Measurements from ENCODE around the gene LHFPL2.
"Not testable (repeated sequence)": the region's sequence is repeated elsewhere in the genome, so short reads cannot be mapped to it uniquely, and the experiment has no call there.

The LHFPL2 gene

GRCh38 chr5:78675956-78676730 is 27.6 kb upstream of the LHFPL2 start:
- Mint-ChIP-seq H3K36me3 (ENCODE audit: insufficient read depth) (no peaks in the 10 kb centered on the region), H3K4me3 (no peak overlapping the region), H3K4me1 (ENCODE audit: low read depth in 2 of 2) (no peaks in the 10 kb centered on the region), H3K27ac (no peak overlapping the region), H3K9me3 (no peaks in the 10 kb centered on the region), H3K27me3 (peaks cover 19 to 32% of the 10 kb centered on the region in 2 donors)
- no peak for DNase-seq
- no peak for ATAC-seq (replicated peaks)

GRCh38 chr5:78673827-78674226 is 25.3 kb upstream of the LHFPL2 start:
- not testable (repeated sequence) for H3K36me3 Mint-ChIP-seq (ENCODE audit: insufficient read depth); H3K4me1 Mint-ChIP-seq (ENCODE audit: low read depth in 2 of 2); ATAC-seq (replicated peaks); DNase-seq; H3K27ac Mint-ChIP-seq; H3K9me3 Mint-ChIP-seq; H3K4me3 Mint-ChIP-seq
- peaks cover 25 to 27% of the 10 kb centered on the region in 2 donors for H3K27me3 Mint-ChIP-seq

GRCh38 chr5:78672154-78672553 is 23.6 kb upstream of the LHFPL2 start:
- DNase-seq (no peak), ATAC-seq (replicated peaks) (no peak)
- Mint-ChIP-seq H3K27me3 (peaks cover 24 to 25% of the 10 kb centered on the region in 2 donors), H3K4me3 (no peak overlapping the region), H3K27ac (no peak overlapping the region), H3K9me3 (no peaks in the 10 kb centered on the region), H3K4me1 (ENCODE audit: low read depth in 2 of 2) (no peaks in the 10 kb centered on the region), H3K36me3 (ENCODE audit: insufficient read depth) (no peaks in the 10 kb centered on the region)

GRCh38 chr5:78671609-78672008 is 23.0 kb upstream of the LHFPL2 start:
- Mint-ChIP-seq H3K36me3 (ENCODE audit: insufficient read depth) (no peaks in the 10 kb centered on the region), H3K4me1 (ENCODE audit: low read depth in 2 of 2) (no peaks in the 10 kb centered on the region), H3K27me3 (peaks cover 27 to 28% of the 10 kb centered on the region in 2 donors), H3K4me3 (no peak overlapping the region), H3K9me3 (peaks cover 0 to 1% of the 10 kb centered on the region in 2 donors), H3K27ac (no peak overlapping the region)
- ATAC-seq (replicated peaks) (no peak), DNase-seq (no peak)

- ATAC-seq (replicated peaks) (no peak), DNase-seq (no peak)
- H3K9me3 Mint-ChIP-seq = peaks cover 0 to 2% of the 10 kb centered on the region in 2 donors
- H3K4me1 Mint-ChIP-seq (ENCODE audit: low read depth in 2 of 2) = no peaks in the 10 kb centered on the region
- no peaks in the 10 kb centered on the region for H3K36me3 Mint-ChIP-seq (ENCODE audit: insufficient read depth)
- no peak overlapping the region for H3K27ac Mint-ChIP-seq
- no peak overlapping the region for H3K4me3 Mint-ChIP-seq
- peaks cover 33 to 36% of the 10 kb centered on the region in 2 donors for H3K27me3 Mint-ChIP-seq
These were observed 22.2 kb upstream of the LHFPL2 start for GRCh38 chr5:78670701-78671269.

GRCh38 chr5:78669331-78669730 is 20.8 kb upstream of the LHFPL2 start:
- Mint-ChIP-seq H3K27me3 (peaks cover 27 to 30% of the 10 kb centered on the region in 2 donors), H3K27ac (no peak overlapping the region), H3K9me3 (peaks cover 0 to 2% of the 10 kb centered on the region in 2 donors), H3K36me3 (ENCODE audit: insufficient read depth) (no peaks in the 10 kb centered on the region), H3K4me3 (no peak overlapping the region), H3K4me1 (ENCODE audit: low read depth in 2 of 2) (no peaks in the 10 kb centered on the region)
- no peak for ATAC-seq (replicated peaks)
- no peak for DNase-seq

GRCh38 chr5:78667461-78668103 is 19.0 kb upstream of the LHFPL2 start:
- H3K4me3 Mint-ChIP-seq = no peak overlapping the region
- H3K27ac Mint-ChIP-seq = no peak overlapping the region
- H3K9me3 Mint-ChIP-seq = peaks cover 0 to 2% of the 10 kb centered on the region in 2 donors
- H3K4me1 Mint-ChIP-seq (ENCODE audit: low read depth in 2 of 2) = no peaks in the 10 kb centered on the region
- H3K27me3 Mint-ChIP-seq = peaks cover 14 to 20% of the 10 kb centered on the region in 2 donors
- H3K36me3 Mint-ChIP-seq (ENCODE audit: insufficient read depth) = no peaks in the 10 kb centered on the region
- no peak for DNase-seq
- ATAC-seq (replicated peaks) = no peak

GRCh38 chr5:78666975-78667374 is 18.4 kb upstream of the LHFPL2 start:
- not testable (repeated sequence) for ATAC-seq (replicated peaks); H3K4me1 Mint-ChIP-seq (ENCODE audit: low read depth in 2 of 2); H3K36me3 Mint-ChIP-seq (ENCODE audit: insufficient read depth); DNase-seq; H3K27ac Mint-ChIP-seq; H3K4me3 Mint-ChIP-seq; H3K9me3 Mint-ChIP-seq
- H3K27me3 Mint-ChIP-seq = peaks cover 20% of the 10 kb centered on the region in 2 donors

- Mint-ChIP-seq H3K27me3 (peaks cover 20% of the 10 kb centered on the region in 2 donors), H3K36me3 (ENCODE audit: insufficient read depth) (no peaks in the 10 kb centered on the region), H3K4me3 (no peak overlapping the region), H3K4me1 (ENCODE audit: low read depth in 2 of 2) (no peaks in the 10 kb centered on the region), H3K27ac (no peak overlapping the region), H3K9me3 (peaks cover 0 to 2% of the 10 kb centered on the region in 2 donors)
- no peak for DNase-seq
- ATAC-seq (replicated peaks) = no peak
These were observed 17.5 kb upstream of the LHFPL2 start for GRCh38 chr5:78666041-78666444.

GRCh38 chr5:78665534-78665933 is 17.0 kb upstream of the LHFPL2 start:
- no peak overlapping the region for H3K27ac Mint-ChIP-seq
- DNase-seq (no peak), ATAC-seq (replicated peaks) (no peak)
- no peak overlapping the region for H3K4me3 Mint-ChIP-seq
- H3K9me3 Mint-ChIP-seq = peaks cover 0 to 2% of the 10 kb centered on the region in 2 donors
- H3K27me3 Mint-ChIP-seq = peaks cover 19 to 20% of the 10 kb centered on the region in 2 donors
- H3K4me1 Mint-ChIP-seq (ENCODE audit: low read depth in 2 of 2) = no peaks in the 10 kb centered on the region
- H3K36me3 Mint-ChIP-seq (ENCODE audit: insufficient read depth) = no peaks in the 10 kb centered on the region

GRCh38 chr5:78662323-78662722 is 13.8 kb upstream of the LHFPL2 start:
- no peak for ATAC-seq (replicated peaks)
- Mint-ChIP-seq H3K4me3 (no peak overlapping the region), H3K9me3 (peaks cover 0 to 2% of the 10 kb centered on the region in 2 donors), H3K36me3 (ENCODE audit: insufficient read depth) (no peaks in the 10 kb centered on the region), H3K27ac (no peak overlapping the region), H3K27me3 (peaks cover 32 to 35% of the 10 kb centered on the region in 2 donors), H3K4me1 (ENCODE audit: low read depth in 2 of 2) (no peaks in the 10 kb centered on the region)
- DNase-seq = no peak

GRCh38 chr5:78661691-78662090 is 13.1 kb upstream of the LHFPL2 start:
- ATAC-seq (replicated peaks) = no peak
- Mint-ChIP-seq H3K4me3 (no peak overlapping the region), H3K9me3 (peaks cover 0 to 1% of the 10 kb centered on the region in 2 donors)

GRCh38 chr5:78661044-78661443 is 12.5 kb upstream of the LHFPL2 start:
- Mint-ChIP-seq H3K4me1 (ENCODE audit: low read depth in 2 of 2) (no peaks in the 10 kb centered on the region), H3K9me3 (no peaks in the 10 kb centered on the region), H3K27ac (no peak overlapping the region), H3K4me3 (no peak overlapping the region), H3K27me3 (peaks cover 23 to 25% of the 10 kb centered on the region in 2 donors), H3K36me3 (ENCODE audit: insufficient read depth) (no peaks in the 10 kb centered on the region)
- DNase-seq (no peak), ATAC-seq (replicated peaks) (no peak)

More at GRCh38 chr5:78661691-78662090, 13.1 kb upstream of the LHFPL2 start:
- Mint-ChIP-seq H3K36me3 (ENCODE audit: insufficient read depth) (no peaks in the 10 kb centered on the region), H3K27me3 (peaks cover 30 to 31% of the 10 kb centered on the region in 2 donors), H3K27ac (no peak overlapping the region), H3K4me1 (ENCODE audit: low read depth in 2 of 2) (no peaks in the 10 kb centered on the region)
- DNase-seq = no peak

GRCh38 chr5:78660401-78660800 is 11.8 kb upstream of the LHFPL2 start:
- Mint-ChIP-seq H3K27ac (no peak overlapping the region), H3K4me3 (no peak overlapping the region), H3K9me3 (no peaks in the 10 kb centered on the region), H3K4me1 (ENCODE audit: low read depth in 2 of 2) (no peaks in the 10 kb centered on the region), H3K27me3 (peaks cover 18 to 23% of the 10 kb centered on the region in 2 donors), H3K36me3 (ENCODE audit: insufficient read depth) (no peaks in the 10 kb centered on the region)
- DNase-seq (no peak), ATAC-seq (replicated peaks) (no peak)
